Psoas muscle (tissue), 8 donors: Measurements from ENCODE around the gene CLIP2. TPM values are rescaled to one million over a fixed set of nuclear protein-coding genes. Genes with fewer than 3 reads are reported as not detected.
"Not testable (repeated sequence)": the region's sequence is repeated elsewhere in the genome, so short reads cannot be mapped to it uniquely, and the experiment has no call there.

Experiments used
- ATAC-seq, 4 donors: fragments of 200-7000 bp; cut with Tn5 transposase; one replicate each; pipeline ENCODE4 v1.9.1; 2020; ENCODE audit warnings: moderate library complexity in 3 of 4, mild to moderate bottlenecking in 2 of 4
- DNase-seq, 2 donors: peaks; one replicate each; pipeline ENCODE4 v3.0.0-alpha.2; 2020
- H3K27ac ChIP-seq: fragments of 200-600 bp; one replicate; pipeline ENCODE4 v1.8.0; 2022
- H3K27me3 ChIP-seq, 3 donors: fragments of 200-600 bp in 1 of 3; one replicate each; pipeline versions ENCODE4 v1.6.1 to v1.8.0; 2013 to 2022; ENCODE audit warnings: low read length in 2 of 3, mild to moderate bottlenecking in 2 of 3, moderate library complexity in 1 of 3; ENCODE audit not compliant: insufficient read depth in 3 of 3
- H3K36me3 ChIP-seq, 2 donors: fragments of 200-600 bp in 1 of 2; one replicate each; pipeline versions ENCODE4 v1.6.1 to v1.8.0; 2013 to 2022; ENCODE audit warnings: low read depth in 1 of 2, mild to moderate bottlenecking in 1 of 2, moderate library complexity in 1 of 2; ENCODE audit not compliant: insufficient read depth in 1 of 2
- H3K4me1 ChIP-seq: fragments of 200-600 bp; one replicate; pipeline ENCODE4 v1.8.0; 2022
- H3K4me3 ChIP-seq: fragments of 200-600 bp; one replicate; pipeline ENCODE4 v1.8.0; 2022; ENCODE audit warnings: mild to moderate bottlenecking
- H3K9me3 ChIP-seq: fragments of 200-600 bp; one replicate; pipeline ENCODE4 v1.8.0; 2022
- WGBS, 3 donors: extraction: QIAGEN DNeasy Blood & Tissue Kit; methylation state at CpG; one replicate each; pipeline versions ENCODE4 v1.1.6 to v1.1.7; 2013; 5-methylcytosine and 5-hydroxymethylcytosine counted together
- intact Hi-C, 2 donors: fragments of 100-400 bp; cut with DNase I; formaldehyde crosslinking; loops; one replicate each; pipeline versions ENCODE4 v1.11.0 to v1.14.2; 2022
- polyA plus RNA-seq, 3 donors: library from polyadenylated mRNA; stranded (reverse); fragments of 200-250 nt; gene quantifications; one replicate each; pipeline ENCODE4 v1.2.3, GENCODE V29; 2013
- total RNA-seq, 4 donors: library from RNA; stranded (reverse); fragmentation: NEBNext Ultra II Directional in 2 of 4; extraction: Animal tissue kit (Norgen Biotek cat#: 25700) in 2 of 4; gene quantifications; one replicate each; pipeline versions ENCODE4 v1.2.1 to v1.2.4, GENCODE V29; 2021 to 2023
- TF ChIP-seq, protein P1 (sequence below): fragments of 200-600 bp; IDR thresholded peaks from one replicate; pipeline ENCODE4 v1.8.0; 2022; ENCODE audit warnings: antibody characterized with exemption
- donor health status: healthy with polysubstance abuse.
- donor health status: DM: no; HTN: no; CAD: no; lungs with moderate emphysema.
- donor health status: Bipolar disorder and iron deficiency.
- donor health status: healthy.
- donor health status: DM: yes; HTN: yes; CAD: no.
- donor health status: DM: no; HTN: no; CAD: no.
- donor health status: DM: no; HTN: no; CAD: no.
- donor health status: DM: yes; HTN: yes; CAD: no.

The CLIP2 gene
- total and polyA plus RNA-seq, 7 donors: 1.5 to 4.3 (median 2.2) TPM

DNA sequence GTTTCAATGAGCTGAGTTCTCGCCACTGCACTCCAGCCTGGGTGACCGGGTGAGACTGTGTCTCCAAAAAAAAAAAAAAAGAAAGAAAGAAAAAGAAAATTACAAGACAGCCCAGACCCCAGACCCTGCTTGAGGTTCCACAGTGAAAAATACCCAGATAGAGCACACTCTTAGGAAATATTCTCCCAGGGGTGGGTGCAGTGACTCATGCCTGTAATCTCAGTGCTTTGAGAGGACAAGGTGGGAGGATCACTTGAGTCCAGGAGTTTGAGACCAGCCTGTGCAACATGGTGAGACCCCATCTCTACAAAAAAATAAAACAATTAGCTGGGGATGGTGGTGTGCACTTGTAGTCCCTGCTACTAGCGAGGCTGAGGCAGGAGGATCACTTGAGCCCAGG, 123.4 kb downstream of the CLIP2 start:
- no peak for ATAC-seq
- intact Hi-C loops: loop anchor here in 1 of 2 donors (10.0 kb wide), 2 partner anchors 132 to 632 kb away; no protein-coding TSS in a partner anchor
- Histone ChIP-seq H3K27me3 (no peaks in the 10 kb centered on the region), H3K27ac (no peak overlapping the region), H3K4me1 (peaks cover 8% of the 10 kb centered on the region), H3K4me3 (no peak overlapping the region), H3K9me3 (no peaks in the 10 kb centered on the region), H3K36me3 (no peaks in the 10 kb centered on the region)
- DNase-seq: no peak
- TF ChIP-seq, protein P1, sequence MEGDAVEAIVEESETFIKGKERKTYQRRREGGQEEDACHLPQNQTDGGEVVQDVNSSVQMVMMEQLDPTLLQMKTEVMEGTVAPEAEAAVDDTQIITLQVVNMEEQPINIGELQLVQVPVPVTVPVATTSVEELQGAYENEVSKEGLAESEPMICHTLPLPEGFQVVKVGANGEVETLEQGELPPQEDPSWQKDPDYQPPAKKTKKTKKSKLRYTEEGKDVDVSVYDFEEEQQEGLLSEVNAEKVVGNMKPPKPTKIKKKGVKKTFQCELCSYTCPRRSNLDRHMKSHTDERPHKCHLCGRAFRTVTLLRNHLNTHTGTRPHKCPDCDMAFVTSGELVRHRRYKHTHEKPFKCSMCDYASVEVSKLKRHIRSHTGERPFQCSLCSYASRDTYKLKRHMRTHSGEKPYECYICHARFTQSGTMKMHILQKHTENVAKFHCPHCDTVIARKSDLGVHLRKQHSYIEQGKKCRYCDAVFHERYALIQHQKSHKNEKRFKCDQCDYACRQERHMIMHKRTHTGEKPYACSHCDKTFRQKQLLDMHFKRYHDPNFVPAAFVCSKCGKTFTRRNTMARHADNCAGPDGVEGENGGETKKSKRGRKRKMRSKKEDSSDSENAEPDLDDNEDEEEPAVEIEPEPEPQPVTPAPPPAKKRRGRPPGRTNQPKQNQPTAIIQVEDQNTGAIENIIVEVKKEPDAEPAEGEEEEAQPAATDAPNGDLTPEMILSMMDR: no peak
- WGBS, 3 donors: 82 to 90% (median 89%) methylated on average over 3 of the region's 3 CpGs

- not testable (repeated sequence) for H3K9me3 ChIP-seq, ATAC-seq, H3K4me3 ChIP-seq, H3K27ac ChIP-seq, DNase-seq, H3K4me1 ChIP-seq, H3K36me3 ChIP-seq, H3K27me3 ChIP-seq
- intact Hi-C loops: loop anchor here (5.0 to 10.0 kb wide), 3 partner anchors 38 to 630 kb away; partner anchors contain the start of gene GTF2IRD1 (in 1 of the 2)
- WGBS, 3 donors: no CpG with 5 or more reads among the region's 7 CpGs
Observed at GRCh38 chr7:74414595-74415333, 125.6 kb downstream of the CLIP2 start.

DNA sequence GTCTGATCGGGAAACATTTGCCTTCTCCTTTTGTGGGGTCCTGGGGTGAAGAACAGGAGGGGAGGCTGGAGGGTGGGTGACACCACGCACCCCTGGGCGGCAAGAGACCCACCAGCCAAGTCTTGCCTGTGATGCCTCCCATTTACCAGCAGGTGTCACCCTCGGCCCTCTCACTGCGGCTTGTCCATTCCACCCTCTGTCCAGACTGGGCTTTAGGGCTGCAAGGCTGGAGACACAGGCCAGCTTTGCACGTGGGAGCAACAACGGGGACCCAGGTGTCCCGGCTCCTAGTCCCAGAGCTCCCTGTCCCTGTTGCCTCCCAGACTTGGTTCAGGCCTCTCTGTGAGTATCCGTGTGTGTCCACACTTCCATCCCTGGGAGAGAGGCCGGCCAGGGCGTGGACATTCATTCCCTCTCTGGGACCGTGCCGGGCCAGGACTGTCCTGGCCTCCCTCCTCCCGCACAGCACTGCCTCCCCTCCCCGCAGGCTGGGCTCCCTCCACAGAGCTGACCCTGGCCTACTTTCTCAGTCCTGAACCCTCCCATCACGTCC, 128.3 kb downstream of the CLIP2 start:
- TF ChIP-seq, protein P1: peak; percentile 99
- Histone ChIP-seq H3K27ac (no peak overlapping the region), H3K27me3 (no peaks in the 10 kb centered on the region), H3K4me1 (peaks cover 9% of the 10 kb centered on the region), H3K9me3 (no peaks in the 10 kb centered on the region), H3K4me3 (no peak overlapping the region), H3K36me3 (no peaks in the 10 kb centered on the region)
- 18 to 22% (median 21%) methylated on average over 16 of the region's 16 CpGs for WGBS, 3 donors
- intact Hi-C loops: loop anchor here (1.0 to 10.0 kb wide), 5 partner anchors 16 to 627 kb away; partner anchors contain the start of gene GTF2IRD1 (in 1 of the 2)
- peak; percentile 95 to 98 (median 97) for ATAC-seq
- DNase-seq: peak; percentile 68 to 81

DNA sequence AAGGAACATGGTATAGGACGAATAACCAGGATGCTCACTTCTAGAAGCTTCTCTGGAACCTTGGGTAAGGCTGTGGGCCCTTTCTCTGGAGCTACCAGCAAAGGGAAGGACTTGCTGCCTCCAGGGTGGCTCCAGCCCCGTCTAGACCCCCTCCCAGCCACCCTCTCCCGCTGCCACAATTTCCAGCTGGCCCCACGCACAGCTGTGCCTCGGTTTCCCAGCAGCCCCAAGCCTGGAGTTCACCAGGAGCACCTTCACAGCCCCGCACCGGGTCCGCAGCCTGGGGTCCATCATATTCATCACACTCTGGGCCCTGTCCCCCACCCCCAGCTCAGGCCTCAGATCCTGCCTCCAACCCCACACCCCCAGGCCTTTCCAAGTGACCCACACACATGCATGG, 128.9 kb downstream of the CLIP2 start:
- 79 to 83% (median 82%) methylated on average over 8 of the region's 8 CpGs for WGBS, 3 donors
- no peak for DNase-seq
- H3K4me1 ChIP-seq: peaks cover 9% of the 10 kb centered on the region
- H3K27me3 ChIP-seq: no peaks in the 10 kb centered on the region
- ATAC-seq: peak in 2 of 4 donors; percentile 11 to 12
- H3K9me3 ChIP-seq: no peaks in the 10 kb centered on the region
- intact Hi-C loops: loop anchor here (5.0 to 10.0 kb wide), 3 partner anchors 34 to 627 kb away; partner anchors contain the start of gene GTF2IRD1 (in 1 of the 2)
- TF ChIP-seq, protein P1: no peak
- no peaks in the 10 kb centered on the region for H3K36me3 ChIP-seq
- H3K4me3 ChIP-seq: no peak overlapping the region
- H3K27ac ChIP-seq: no peak overlapping the region

DNA sequence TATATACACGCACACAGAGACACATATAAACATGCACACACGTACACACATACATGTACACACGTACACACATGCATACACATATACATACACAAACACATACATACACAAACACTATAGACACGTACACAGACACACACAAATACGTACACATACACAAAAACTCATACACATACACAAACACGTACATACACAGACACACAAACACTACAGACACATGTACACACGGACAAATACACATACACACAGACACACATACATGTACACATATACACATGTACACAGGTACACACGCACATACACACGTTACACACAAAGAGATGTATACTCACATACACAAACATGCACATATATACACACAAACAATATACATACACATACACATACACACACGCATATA, 129.3 kb downstream of the CLIP2 start:
- TF ChIP-seq, protein P1: no peak

DNA sequence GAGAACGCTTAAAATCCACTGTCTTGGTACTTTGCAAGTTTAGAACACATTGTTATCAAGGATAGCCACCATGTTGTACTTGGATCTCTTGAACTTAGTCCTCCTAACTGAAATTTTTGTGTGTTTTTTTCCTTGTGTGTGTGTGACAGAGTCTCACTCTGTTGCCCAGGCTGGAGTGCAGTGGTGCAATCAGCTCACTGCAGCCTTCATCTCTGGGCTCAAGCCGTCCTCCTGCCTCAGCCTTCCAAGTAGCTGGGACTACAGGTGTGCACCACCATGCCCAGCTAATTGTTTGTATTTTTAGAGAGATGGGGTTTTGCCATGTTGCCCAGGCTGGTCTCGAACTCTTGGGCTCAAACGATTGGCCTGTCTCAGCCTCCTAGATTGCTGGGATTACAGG, 130.0 kb downstream of the CLIP2 start:
- not testable (repeated sequence) for H3K4me1 ChIP-seq, H3K4me3 ChIP-seq, H3K27me3 ChIP-seq, H3K9me3 ChIP-seq, ATAC-seq, DNase-seq, H3K27ac ChIP-seq, H3K36me3 ChIP-seq
- intact Hi-C loops: loop anchor here (5.0 to 10.0 kb wide), 3 partner anchors 33 to 626 kb away; partner anchors contain the start of gene GTF2IRD1 (in 1 of the 2)
- WGBS, 3 donors: 51 to 55% (median 51%) methylated on average over 4 of the region's 4 CpGs

More for the DNA sequence above, 129.3 kb downstream of the CLIP2 start:
- no peaks in the 10 kb centered on the region for H3K36me3 ChIP-seq
- ATAC-seq (no peak), DNase-seq (no peak)
- no peaks in the 10 kb centered on the region for H3K27me3 ChIP-seq
- WGBS, 3 donors: 83 to 85% (median 84%) methylated on average over 10 of the region's 10 CpGs
- intact Hi-C loops: loop anchor here (5.0 to 10.0 kb wide), 3 partner anchors 34 to 626 kb away; partner anchors contain the start of gene GTF2IRD1 (in 1 of the 2)
- H3K4me3 ChIP-seq: no peak overlapping the region
- no peaks in the 10 kb centered on the region for H3K9me3 ChIP-seq
- H3K4me1 ChIP-seq: peaks cover 9% of the 10 kb centered on the region
- H3K27ac ChIP-seq: no peak overlapping the region
